Gastrocnemius medialis (tissue), 4 donors: ENCODE data around the gene NAA11.

Experiments
- POLR2A ChIP-seq, 2 donors: fragments of 450-650 bp; IDR thresholded peaks; one replicate each; pipeline ENCODE4 v1.6.1; 2017; ENCODE audit warnings: antibody characterized with exemption in 2 of 2, mild to moderate bottlenecking in 2 of 2, moderate library complexity in 2 of 2
- TF ChIP-seq, protein P1 (sequence below), 5 experiments: fragments of 450-650 bp in 3 of 5; fragments of 200-600 bp in 2 of 5; sonication (generic) in 2 of 5; IDR thresholded peaks in 4 of 5; conservative IDR thresholded peaks in 1 of 5; 1 replicate in 4 of 5; 2 replicates in 1 of 5; pipeline ENCODE4 v1.5.1; 2016 to 2019; ENCODE audit warnings: antibody characterized with exemption in 5 of 5, mild to moderate bottlenecking in 3 of 5, moderate library complexity in 3 of 5

DNA sequence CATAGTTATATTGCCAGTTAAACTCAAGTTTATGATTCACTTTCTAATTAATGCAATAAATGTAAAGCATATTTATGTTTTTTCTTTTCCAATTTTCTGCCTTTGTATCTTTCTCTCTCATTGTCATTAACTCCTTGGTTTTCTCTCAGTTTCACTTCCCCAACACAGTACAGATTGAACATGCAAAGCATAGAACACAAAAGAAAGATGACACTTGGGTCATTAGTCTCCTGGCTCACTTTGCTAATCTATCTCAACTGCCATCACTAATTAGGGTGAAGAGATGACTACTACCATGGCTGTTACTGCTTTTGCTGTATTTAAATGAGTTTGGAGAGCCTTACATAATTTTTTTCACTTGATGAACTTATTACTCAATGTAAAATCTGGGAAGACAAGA, 12.3 kb upstream of the NAA11 start:
- no peak for TF ChIP-seq POLR2A (IDR thresholded peaks at IDR 0.05)
- TF ChIP-seq, protein P1, sequence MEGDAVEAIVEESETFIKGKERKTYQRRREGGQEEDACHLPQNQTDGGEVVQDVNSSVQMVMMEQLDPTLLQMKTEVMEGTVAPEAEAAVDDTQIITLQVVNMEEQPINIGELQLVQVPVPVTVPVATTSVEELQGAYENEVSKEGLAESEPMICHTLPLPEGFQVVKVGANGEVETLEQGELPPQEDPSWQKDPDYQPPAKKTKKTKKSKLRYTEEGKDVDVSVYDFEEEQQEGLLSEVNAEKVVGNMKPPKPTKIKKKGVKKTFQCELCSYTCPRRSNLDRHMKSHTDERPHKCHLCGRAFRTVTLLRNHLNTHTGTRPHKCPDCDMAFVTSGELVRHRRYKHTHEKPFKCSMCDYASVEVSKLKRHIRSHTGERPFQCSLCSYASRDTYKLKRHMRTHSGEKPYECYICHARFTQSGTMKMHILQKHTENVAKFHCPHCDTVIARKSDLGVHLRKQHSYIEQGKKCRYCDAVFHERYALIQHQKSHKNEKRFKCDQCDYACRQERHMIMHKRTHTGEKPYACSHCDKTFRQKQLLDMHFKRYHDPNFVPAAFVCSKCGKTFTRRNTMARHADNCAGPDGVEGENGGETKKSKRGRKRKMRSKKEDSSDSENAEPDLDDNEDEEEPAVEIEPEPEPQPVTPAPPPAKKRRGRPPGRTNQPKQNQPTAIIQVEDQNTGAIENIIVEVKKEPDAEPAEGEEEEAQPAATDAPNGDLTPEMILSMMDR (IDR thresholded peaks at IDR 0.05 in 4 of 5, conservative IDR thresholded peaks at IDR 0.05 in 1 of 5), result no peak
